ENCODE results near the gene EFNB1.

Gene EFNB1

DNA sequence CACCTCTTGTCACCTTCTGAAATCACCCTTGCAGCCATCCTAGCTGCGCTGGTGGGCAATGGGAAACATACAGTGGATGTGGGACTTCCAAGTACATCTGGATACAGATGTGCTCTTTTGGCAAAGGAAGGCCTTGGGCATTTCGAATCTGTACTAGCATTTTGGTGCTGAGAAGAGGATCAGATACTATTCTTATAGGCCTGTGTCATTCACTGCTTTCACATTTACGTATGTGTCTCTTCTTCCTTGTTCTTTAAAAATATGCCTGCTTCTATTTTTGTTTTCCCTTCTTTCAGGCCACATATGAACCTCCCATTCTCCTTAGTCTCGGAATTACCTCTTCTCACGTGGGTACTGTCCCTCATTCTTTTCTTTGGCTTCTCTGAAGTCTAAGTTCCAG is 53.1 kb downstream of the EFNB1 start:
- TF ChIP-seq, protein P1, sequence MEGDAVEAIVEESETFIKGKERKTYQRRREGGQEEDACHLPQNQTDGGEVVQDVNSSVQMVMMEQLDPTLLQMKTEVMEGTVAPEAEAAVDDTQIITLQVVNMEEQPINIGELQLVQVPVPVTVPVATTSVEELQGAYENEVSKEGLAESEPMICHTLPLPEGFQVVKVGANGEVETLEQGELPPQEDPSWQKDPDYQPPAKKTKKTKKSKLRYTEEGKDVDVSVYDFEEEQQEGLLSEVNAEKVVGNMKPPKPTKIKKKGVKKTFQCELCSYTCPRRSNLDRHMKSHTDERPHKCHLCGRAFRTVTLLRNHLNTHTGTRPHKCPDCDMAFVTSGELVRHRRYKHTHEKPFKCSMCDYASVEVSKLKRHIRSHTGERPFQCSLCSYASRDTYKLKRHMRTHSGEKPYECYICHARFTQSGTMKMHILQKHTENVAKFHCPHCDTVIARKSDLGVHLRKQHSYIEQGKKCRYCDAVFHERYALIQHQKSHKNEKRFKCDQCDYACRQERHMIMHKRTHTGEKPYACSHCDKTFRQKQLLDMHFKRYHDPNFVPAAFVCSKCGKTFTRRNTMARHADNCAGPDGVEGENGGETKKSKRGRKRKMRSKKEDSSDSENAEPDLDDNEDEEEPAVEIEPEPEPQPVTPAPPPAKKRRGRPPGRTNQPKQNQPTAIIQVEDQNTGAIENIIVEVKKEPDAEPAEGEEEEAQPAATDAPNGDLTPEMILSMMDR (IDR thresholded peaks at IDR 0.05; ENCODE audit: insufficient read depth, low read length, missing control alignments), result no peak
- ChIA-PET POLR2A (no interaction called here), CTCF (no interaction called here)
- DNase-seq (ENCODE audit: low read depth, low spot score), result no peak
- H3K4me3 ChIP-seq (ENCODE audit: low read depth, low read length), result no peak overlapping the region

DNA sequence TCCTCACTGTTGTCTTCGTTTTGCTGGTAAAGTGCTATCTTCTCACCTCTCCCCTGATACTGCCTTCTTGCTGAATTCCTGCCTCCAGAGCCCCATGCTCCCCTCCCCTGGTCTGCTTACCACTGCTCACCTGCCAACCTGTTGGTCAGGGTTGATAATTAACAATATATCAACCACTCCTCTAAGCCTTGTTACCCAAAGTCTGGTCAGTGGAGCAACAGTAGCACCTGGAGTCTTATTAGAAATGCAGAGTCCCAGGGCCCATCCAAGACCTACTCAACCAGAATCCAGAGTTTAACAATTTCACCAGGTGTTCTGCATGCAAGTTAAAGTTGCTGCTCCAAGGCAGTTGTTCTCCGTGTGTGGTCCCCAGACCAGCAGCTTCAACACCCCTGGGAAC is 55.0 kb downstream of the EFNB1 start:
- no peak for DNase-seq (ENCODE audit: low read depth, low spot score)
- CTCF ChIA-PET, result no interaction called here
- no peak overlapping the region for H3K4me3 ChIP-seq (ENCODE audit: low read depth, low read length)
- TF ChIP-seq, protein P1 (IDR thresholded peaks at IDR 0.05; ENCODE audit: insufficient read depth, low read length, missing control alignments), result no peak
- POLR2A ChIA-PET, result no interaction called here

DNA sequence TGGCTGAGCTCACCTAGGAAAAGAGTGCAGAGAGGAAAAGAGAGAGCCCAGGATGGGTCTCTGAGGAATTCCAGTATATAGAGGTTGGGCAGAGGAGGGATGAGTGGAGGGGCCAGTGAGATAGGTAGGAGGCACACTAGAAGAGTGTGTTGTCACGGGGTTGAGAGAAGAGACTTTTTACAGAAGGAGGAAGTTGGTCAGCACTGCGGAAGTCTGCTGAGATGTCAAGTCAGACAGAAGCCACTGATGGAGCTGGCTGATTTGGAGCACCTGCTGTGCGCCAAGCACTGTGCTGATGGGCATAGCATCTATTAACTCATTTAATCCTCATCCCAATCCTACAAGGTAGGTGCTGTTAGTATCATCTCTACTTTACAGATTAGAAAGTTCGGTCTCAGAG is 60.4 kb downstream of the EFNB1 start:
- POLR2A ChIA-PET, result no interaction called here
- no peak overlapping the region for H3K4me3 ChIP-seq (ENCODE audit: low read depth, low read length)
- TF ChIP-seq, protein P1 (IDR thresholded peaks at IDR 0.05; ENCODE audit: insufficient read depth, low read length, missing control alignments), result no peak
- DNase-seq (ENCODE audit: low read depth, low spot score), result no peak
- CTCF ChIA-PET, result no interaction called here
